NCI-H1417 (cell line): ENCODE results near the gene ATP7B.

ENCODE experiments used
- DNase-seq, 3 experiments: peaks; one replicate each; lab custom pipeline; 2025; lab: John Stamatoyannopoulos, UW

The ATP7B gene

GRCh38 chr13:51950722-51951121, 60.5 kb downstream of the ATP7B start:
- no peak for DNase-seq

DNA sequence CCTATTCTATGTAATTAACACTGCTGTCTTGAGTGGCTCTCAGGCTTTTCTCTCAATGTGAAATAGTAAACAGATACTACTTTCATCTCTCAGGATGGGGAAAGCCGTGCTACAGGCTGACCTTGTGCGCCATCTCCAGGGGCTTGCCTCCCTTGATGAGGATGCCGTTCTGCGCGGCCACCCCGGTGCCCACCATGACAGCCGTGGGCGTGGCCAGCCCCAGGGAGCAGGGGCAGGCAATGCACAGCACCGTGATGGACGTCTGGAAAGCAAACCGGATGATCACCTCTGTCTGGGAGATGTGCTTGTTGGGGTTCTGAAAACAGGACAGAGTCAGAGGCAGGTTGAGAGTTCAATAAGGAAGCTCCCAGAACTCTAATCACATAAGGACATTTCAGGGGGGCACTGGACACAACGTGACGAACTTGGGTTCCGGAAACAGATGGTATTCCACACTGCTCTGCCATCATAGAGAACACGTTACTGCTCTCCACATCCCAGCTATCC, 65.0 kb downstream of the ATP7B start:
- no peak for DNase-seq

DNA sequence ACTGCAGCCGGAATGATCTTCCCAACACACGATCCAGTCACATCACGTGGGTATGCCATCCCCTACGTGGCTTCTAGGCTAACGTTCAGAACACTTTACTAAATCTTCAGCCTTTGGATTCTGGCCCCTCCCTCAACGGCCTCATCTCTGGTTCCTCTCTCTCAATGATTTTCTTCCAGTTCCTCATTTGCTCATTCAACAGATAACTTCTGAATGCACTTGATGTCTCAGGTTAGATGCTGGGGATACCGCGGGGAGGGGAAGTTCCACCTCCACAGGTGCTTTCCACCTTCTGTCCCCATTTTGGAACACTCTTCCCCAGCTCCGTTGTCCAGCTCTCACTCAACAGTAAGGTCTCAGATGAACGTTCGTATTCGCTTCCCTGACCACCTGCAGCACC, 66.1 kb downstream of the ATP7B start:
- no peak for DNase-seq

DNA sequence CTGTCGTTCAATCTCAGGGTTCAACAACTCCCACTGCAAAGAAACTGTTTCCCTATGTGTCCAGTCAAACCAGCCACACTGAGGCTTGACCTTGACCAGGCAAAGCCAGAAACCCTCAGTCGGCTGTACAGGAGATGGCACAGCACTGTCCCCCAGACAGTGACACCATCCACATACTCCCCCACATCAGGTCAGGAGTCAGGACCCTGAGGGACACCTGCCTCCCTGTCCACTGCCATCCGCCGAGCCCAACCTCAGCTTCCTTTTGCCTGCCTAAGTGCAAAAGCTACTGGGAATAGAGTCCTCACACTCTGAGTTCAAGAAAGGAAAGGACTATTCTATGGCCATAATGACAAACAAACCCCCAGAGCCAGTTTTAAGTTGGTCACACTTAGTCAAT, 66.8 kb downstream of the ATP7B start:
- no peak for DNase-seq

GRCh38 chr13:51943721-51944120, 67.5 kb downstream of the ATP7B start:
- DNase-seq: no peak

DNA sequence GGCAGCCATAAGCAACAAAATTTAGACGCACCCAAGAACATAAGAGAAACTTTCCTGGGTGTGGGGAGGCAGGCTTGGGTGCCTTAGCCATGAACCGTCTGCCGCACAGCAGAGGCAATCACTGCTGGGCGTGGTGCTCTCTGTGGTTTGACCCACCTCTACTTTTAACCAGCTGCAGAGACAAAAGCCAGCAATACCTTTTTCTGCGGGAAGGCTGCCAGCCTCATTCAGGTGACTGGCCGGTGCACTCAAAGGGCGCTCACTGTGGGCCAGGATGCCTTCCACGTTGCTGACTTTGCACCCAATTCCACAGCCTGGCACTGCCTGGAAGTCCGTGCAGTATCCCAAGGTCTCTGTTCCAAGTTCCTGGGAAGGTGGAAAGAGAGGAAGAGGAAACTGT, 69.1 kb downstream of the ATP7B start:
- peak in 1 of 3 experiments; percentile 74 for DNase-seq

DNA sequence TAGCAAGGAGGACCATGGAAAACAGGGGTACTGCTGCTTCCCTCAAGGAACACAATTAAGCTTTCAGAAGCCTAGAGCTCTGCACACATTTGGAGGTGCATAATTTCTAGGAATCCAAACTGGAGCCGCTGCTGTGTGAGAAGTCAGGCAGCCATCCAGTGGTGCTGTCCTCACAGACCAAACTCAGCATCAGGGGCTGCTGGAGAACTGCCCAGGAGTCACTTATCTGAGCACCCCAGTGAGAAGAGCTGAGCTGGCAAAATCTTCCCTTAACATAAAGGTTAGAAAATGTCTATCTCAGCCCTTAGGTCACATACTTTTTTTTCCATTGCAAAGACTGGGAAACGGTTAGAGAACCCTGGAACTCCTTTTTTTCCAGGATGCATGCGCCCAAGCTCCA, 72.8 kb downstream of the ATP7B start:
- no peak for DNase-seq

- no peak for DNase-seq
Observed at GRCh38 chr13:51937320-51938290, 73.6 kb downstream of the ATP7B start.

DNA sequence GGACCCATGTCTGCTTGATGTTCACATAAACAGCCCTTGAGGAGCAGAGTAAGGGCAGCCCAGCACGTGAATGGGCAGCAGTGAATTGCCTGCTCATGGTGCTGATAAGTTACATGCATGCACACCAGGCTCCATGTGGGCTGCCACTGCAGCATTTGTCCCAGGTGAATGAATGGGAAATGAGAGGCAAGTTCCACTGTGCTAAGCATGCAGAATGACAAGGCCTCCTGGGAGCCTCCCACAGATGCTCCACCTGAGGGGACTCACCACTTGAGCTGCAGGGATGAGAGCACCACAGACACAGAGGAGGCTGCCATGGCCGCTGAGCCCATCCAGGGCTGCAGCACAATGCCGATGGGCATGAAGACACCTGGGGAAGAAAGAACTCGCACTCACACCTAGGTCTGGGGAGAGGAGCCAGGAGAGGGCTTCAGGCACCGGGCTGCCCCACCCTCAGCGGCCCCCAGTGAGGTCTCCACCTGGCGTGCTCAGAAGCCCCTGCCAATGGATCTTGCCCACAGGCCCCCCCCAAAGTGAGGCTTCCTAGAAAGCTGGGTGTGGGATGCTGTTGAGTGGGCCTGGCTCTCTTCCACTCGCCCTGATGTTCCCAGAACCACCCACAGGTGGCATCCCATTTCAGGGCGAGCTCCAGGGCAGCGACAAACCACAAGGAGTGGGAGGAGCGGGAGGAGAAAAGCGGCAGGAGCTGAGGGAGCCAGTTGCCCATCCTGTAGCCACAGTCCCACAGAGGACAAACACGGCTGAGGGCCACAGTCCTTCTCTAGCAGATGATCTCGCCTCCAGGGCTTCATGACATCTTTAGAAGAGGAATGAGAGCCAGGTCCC, 75.7 kb downstream of the ATP7B start:
- DNase-seq: peak in 2 of 3 experiments; percentile 9 to 14

- no peak for DNase-seq
Observed at GRCh38 chr13:51934461-51935087, 76.7 kb downstream of the ATP7B start.

- no peak for DNase-seq
Observed at GRCh38 chr13:51933466-51934058, 77.7 kb downstream of the ATP7B start.

DNA sequence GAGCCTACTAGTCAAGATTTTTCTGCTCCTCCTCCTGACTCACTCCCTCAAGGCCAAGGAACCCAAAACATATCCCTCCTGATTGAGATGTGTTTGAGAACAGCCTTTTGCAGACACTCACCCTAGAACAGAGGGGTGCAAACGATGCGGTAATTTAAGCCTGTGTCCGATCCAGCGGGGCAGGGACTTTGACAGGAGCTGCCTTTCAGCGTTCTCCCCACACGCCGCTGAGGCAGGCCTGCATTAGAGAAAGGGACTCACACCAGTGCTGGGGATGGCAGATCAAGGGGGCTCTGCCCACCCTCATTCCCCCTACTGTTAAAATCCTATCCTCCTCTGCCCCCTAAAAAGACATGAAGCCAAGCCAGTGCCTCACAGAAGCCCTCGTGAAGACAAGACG, 79.0 kb downstream of the ATP7B start:
- no peak for DNase-seq

- DNase-seq: no peak
Observed at GRCh38 chr13:51931606-51932005, 79.6 kb downstream of the ATP7B start.

- no peak for DNase-seq
Observed at GRCh38 chr13:51929699-51930098, 81.6 kb downstream of the ATP7B start.

- peak in 2 of 3 experiments; percentile 62 to 86 for DNase-seq
Observed at GRCh38 chr13:51928231-51928630, 83.0 kb downstream of the ATP7B start.

DNA sequence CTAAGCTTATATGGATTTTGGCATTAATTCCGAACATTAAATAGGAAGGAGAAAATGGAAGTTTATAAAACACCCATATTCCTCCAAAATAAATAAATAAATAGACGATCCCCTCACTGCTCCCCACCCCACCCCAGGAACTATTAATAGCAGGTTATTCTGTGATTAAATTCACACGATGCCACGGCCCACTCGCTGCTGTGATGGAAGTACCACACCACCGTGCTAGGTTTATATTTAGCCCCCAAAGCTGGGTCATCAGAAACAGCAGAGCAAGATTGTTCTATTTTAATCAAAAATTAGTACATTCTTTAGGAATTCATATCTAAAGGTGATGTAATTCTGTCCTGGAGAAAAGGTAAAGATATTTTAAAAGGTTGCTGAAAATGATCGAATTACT, 84.1 kb downstream of the ATP7B start:
- DNase-seq: no peak

DNA sequence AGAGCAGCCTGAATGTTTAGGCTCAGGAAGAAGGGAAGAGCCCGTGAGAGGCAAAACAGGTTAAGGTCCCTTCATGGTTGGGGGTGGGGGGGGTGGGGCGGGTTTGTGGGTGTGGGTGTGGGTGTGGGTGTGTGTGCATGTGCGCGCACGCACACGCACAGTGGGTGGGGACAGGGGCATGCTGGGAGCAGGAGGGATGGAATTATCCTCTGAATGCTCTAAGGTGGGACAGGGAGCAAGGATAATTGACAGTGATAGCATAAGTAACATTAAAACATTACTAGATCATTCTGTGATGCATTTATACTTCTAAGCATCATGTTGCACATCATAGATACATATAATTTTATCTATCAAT, 84.7 kb downstream of the ATP7B start:
- no peak for DNase-seq

- DNase-seq: no peak
Observed at GRCh38 chr13:51925865-51926527, 85.3 kb downstream of the ATP7B start.

GRCh38 chr13:51924756-51925544, 86.3 kb downstream of the ATP7B start:
- DNase-seq: no peak

GRCh38 chr13:51923983-51924539, 87.2 kb downstream of the ATP7B start:
- peak in 1 of 3 experiments; percentile 12 for DNase-seq
